PC-3 (cell line): ENCODE measurements around the gene TRIM14. TPM values are rescaled to one million over a fixed set of nuclear protein-coding genes. Genes with fewer than 3 reads are reported as not detected.

Experiments
- ATAC-seq: fragments of 200-7000 bp; cut with Tn5 transposase; 2 replicates; pipeline ENCODE4 v1.9.1; 2020; ENCODE audit warnings: mild to moderate bottlenecking, moderate library complexity
- BruUV-seq: library from RNA; stranded (reverse); fragments of 400-500 nt; replicated peaks from 2 replicates; lab custom pipeline; 2021; lab: Mats Ljungman, UMichigan
- CTCF ChIA-PET: fragments of 300-600 bp; sonication (Branson Sonifier 250); formaldehyde crosslinking; loops from one replicate; lab custom pipeline; 2022; ENCODE audit warnings: antibody characterized with exemption; lab: Charles Lee
- POLR2A ChIA-PET: fragments of 300-600 bp; sonication (Branson Sonifier 250); formaldehyde crosslinking; loops from one replicate; lab custom pipeline; 2022; ENCODE audit warnings: antibody characterized with exemption; ENCODE audit not compliant: unreplicated experiment; lab: Charles Lee
- DNase-seq: peaks from one replicate; pipeline ENCODE4 v3.0.0-alpha.2; 2015
- H2AFZ ChIP-seq: fragments of 300-600 bp; sonication (generic); 2 replicates; pipeline ENCODE4 v1.6.0; 2016; ENCODE audit warnings: antibody characterized with exemption, low read length
- H3F3A ChIP-seq: fragments of 300-600 bp; sonication (generic); one replicate; pipeline ENCODE4 v1.6.0; 2017; ENCODE audit warnings: antibody characterized with exemption, low read length, control low read depth, mild to moderate bottlenecking; ENCODE audit not compliant: unreplicated experiment
- H3K27ac ChIP-seq: fragments of 300-600 bp; sonication (generic); 2 replicates; pipeline ENCODE4 v1.5.1; 2016; ENCODE audit warnings: mild to moderate bottlenecking, low read length
- H3K27me3 ChIP-seq: fragments of 300-600 bp; sonication (generic); 2 replicates; pipeline ENCODE4 v1.6.1; 2016; ENCODE audit warnings: low read length, mixed read lengths
- H3K36me3 ChIP-seq: fragments of 300-600 bp; sonication (generic); 2 replicates; pipeline ENCODE4 v1.6.1; 2016; ENCODE audit warnings: low read depth, mixed run types, low read length, mixed read lengths
- H3K4me1 ChIP-seq: fragments of 300-600 bp; sonication (generic); 2 replicates; pipeline ENCODE4 v1.5.1; 2016; ENCODE audit warnings: low read length; ENCODE audit not compliant: insufficient read depth
- H3K4me2 ChIP-seq: fragments of 300-600 bp; sonication (generic); 2 replicates; pipeline ENCODE4 v1.6.0; 2016; ENCODE audit warnings: low read length
- H3K4me3 ChIP-seq: fragments of 300-600 bp; sonication (generic); 2 replicates; pipeline ENCODE4 v1.5.1; 2016; ENCODE audit warnings: mild to moderate bottlenecking, low read length, mixed read lengths
- H3K79me2 ChIP-seq: fragments of 300-600 bp; sonication (generic); 2 replicates; pipeline ENCODE4 v1.6.1; 2017; ENCODE audit warnings: low read length, mixed read lengths
- H3K9ac ChIP-seq: fragments of 300-600 bp; sonication (generic); 2 replicates; pipeline ENCODE4 v1.6.0; 2016; ENCODE audit warnings: mild to moderate bottlenecking, low read length
- H3K9me2 ChIP-seq: fragments of 300-600 bp; sonication (generic); replicated peaks from 2 replicates; pipeline ENCODE4 v1.6.1; 2016; ENCODE audit warnings: mixed run types, low read length, mixed read lengths
- H3K9me3 ChIP-seq: fragments of 300-600 bp; sonication (generic); 2 replicates; pipeline ENCODE4 v1.6.1; 2016; ENCODE audit warnings: low read length, mixed read lengths
- H4K20me1 ChIP-seq: fragments of 300-600 bp; sonication (generic); 2 replicates; pipeline ENCODE4 v1.6.1; 2016; ENCODE audit warnings: low read length, mixed read lengths
- EZH2 ChIP-seq: fragments of 300-600 bp; sonication (generic); IDR thresholded peaks from one replicate; pipeline ENCODE4 v1.6.1; 2017; ENCODE audit warnings: antibody characterized with exemption, mild to moderate bottlenecking, low read length; ENCODE audit not compliant: unreplicated experiment
- EZH2phosphoT487 ChIP-seq: fragments of 300-600 bp; sonication (generic); IDR thresholded peaks from 2 replicates; pipeline ENCODE4 v1.6.1; 2018; ENCODE audit warnings: mild to moderate bottlenecking, antibody characterized with exemption, low read length, borderline replicate concordance
- intact Hi-C: fragments of 100-400 bp; cut with micrococcal nuclease; formaldehyde crosslinking; loops from 2 replicates; pipeline ENCODE4 v1.9.0; 2023
- total RNA-seq: library from RNA; depleted of rRNA; stranded (reverse); fragments of >200 nt; gene quantifications from 2 replicates; pipeline ENCODE4 v1.2.3, GENCODE V29; 2014
- TF ChIP-seq, protein P1 (sequence below): fragments of 300-600 bp; sonication (generic); conservative IDR thresholded peaks from 2 replicates; pipeline ENCODE4 v1.5.1; 2017; ENCODE audit warnings: antibody characterized with exemption, low read depth, mild to moderate bottlenecking, low read length

TRIM14 gene
- total RNA-seq, 1 experiment from 2014 or later, result 11.2 TPM

DNA sequence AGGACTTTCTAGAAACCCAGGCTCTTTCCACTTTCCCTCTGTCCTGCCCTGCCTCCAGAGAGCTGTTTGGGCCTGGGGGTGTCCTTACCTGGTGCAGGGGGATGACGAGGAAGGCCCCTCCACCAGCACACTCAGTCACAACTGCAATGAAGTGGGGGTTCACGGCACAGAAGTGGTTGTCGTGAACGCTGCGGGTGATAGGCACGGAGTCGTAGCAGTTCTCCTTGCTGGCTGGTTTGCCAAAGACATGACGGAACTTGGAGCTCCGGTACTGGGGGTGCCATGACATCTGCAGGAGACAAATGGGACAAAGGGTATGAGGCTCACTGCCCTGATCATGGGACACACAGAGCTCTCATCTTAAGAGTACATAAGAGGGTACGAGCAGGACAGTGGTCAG, 38.4 kb upstream of the TRIM14 start:
- POLR2A ChIA-PET, result no interaction called here
- no peaks in the 10 kb centered on the region for H3K79me2 ChIP-seq
- CTCF ChIA-PET, result no interaction called here

DNA sequence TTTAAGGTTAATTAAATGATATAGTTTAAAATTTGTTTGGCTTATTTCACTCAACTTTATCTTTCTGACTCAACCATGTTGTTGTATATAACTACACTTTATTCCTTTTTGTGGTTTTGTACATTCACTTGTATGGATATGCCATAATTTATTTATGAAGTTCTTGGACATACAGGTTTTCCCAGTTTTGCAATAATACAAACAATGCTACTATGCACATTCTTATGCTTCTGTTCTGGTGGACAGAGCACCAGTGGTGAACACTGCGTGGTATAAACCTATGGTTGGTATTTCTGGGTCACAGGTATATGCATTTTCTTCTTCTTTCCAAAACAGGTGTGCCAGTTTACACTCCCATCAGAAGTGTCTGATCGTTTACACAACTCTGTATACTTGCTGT, 35.7 kb upstream of the TRIM14 start:
- Histone ChIP-seq H3K79me2 (no peaks in the 10 kb centered on the region), H3K27me3 (no peaks in the 10 kb centered on the region), H3K4me2 (peak overlapping the region; percentile 59), H2AFZ (no peak overlapping the region), H3K9ac (no peak overlapping the region), H3F3A (no peaks in the 10 kb centered on the region), H3K4me3 (no peak overlapping the region), H3K9me2 (no peaks in the 10 kb centered on the region), H3K4me1 (peaks cover 34% of the 10 kb centered on the region), H4K20me1 (no peaks in the 10 kb centered on the region), H3K9me3 (no peaks in the 10 kb centered on the region), H3K36me3 (no peaks in the 10 kb centered on the region), H3K27ac (no peak overlapping the region)
- ChIA-PET POLR2A (no interaction called here), CTCF (no interaction called here)
- no peak for TF ChIP-seq EZH2phosphoT487
- TF ChIP-seq, protein P1, sequence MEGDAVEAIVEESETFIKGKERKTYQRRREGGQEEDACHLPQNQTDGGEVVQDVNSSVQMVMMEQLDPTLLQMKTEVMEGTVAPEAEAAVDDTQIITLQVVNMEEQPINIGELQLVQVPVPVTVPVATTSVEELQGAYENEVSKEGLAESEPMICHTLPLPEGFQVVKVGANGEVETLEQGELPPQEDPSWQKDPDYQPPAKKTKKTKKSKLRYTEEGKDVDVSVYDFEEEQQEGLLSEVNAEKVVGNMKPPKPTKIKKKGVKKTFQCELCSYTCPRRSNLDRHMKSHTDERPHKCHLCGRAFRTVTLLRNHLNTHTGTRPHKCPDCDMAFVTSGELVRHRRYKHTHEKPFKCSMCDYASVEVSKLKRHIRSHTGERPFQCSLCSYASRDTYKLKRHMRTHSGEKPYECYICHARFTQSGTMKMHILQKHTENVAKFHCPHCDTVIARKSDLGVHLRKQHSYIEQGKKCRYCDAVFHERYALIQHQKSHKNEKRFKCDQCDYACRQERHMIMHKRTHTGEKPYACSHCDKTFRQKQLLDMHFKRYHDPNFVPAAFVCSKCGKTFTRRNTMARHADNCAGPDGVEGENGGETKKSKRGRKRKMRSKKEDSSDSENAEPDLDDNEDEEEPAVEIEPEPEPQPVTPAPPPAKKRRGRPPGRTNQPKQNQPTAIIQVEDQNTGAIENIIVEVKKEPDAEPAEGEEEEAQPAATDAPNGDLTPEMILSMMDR, result no peak
- no peak for TF ChIP-seq EZH2
- DNase-seq (peak; percentile 82), ATAC-seq (peak; percentile 34; the same call in 1 of the 2 replicates)
- intact Hi-C loops, result loop anchor here (5.0 kb wide), 1 partner anchor 32 kb away; no protein-coding TSS in a partner anchor
- BruUV-seq, result no TSS peak

More for the DNA sequence above, 38.4 kb upstream of the TRIM14 start:
- Histone ChIP-seq H2AFZ (no peak overlapping the region), H3K27ac (peak overlapping the region; percentile 8; the same call in 1 of the 2 replicates), H3K9me2 (no peaks in the 10 kb centered on the region), H3K4me3 (no peak overlapping the region), H3K4me1 (peaks cover 34% of the 10 kb centered on the region), H3K9me3 (no peaks in the 10 kb centered on the region), H3F3A (no peaks in the 10 kb centered on the region), H4K20me1 (no peaks in the 10 kb centered on the region), H3K4me2 (peak overlapping the region; percentile 17; the same call in 1 of the 2 replicates), H3K9ac (no peak overlapping the region), H3K36me3 (no peaks in the 10 kb centered on the region), H3K27me3 (no peaks in the 10 kb centered on the region)
- BruUV-seq, result no TSS peak
- intact Hi-C loops, result loop anchor here (5.0 kb wide), 1 partner anchor 35 kb away; no protein-coding TSS in a partner anchor
- DNase-seq, result no peak
- no peak for ATAC-seq
- TF ChIP-seq EZH2 (no peak), EZH2phosphoT487 (no peak)
- TF ChIP-seq, protein P1, result no peak

DNA sequence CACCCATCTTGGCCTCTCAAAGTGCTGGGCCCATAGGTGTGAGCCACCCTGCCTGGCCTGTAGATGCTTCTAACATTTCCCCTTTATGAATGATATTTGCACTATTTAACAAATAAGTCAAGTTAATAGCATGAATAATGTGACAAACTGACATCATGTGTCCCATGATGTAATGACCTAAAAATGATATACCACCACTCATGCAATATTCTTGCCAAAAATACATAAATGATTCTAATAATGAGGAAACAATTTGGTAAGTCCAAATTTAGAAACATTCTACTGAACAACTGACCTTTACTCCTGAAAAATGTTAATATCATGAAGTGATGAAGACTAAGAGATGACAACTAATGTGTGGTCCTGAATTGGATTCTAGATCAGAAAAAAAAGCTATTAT, 33.5 kb upstream of the TRIM14 start:
- Histone ChIP-seq H3F3A (no peaks in the 10 kb centered on the region), H3K4me1 (peaks cover 21% of the 10 kb centered on the region), H3K9me2 (no peaks in the 10 kb centered on the region), H3K4me2 (no peak overlapping the region), H3K9me3 (no peaks in the 10 kb centered on the region), H3K9ac (no peak overlapping the region), H2AFZ (no peak overlapping the region), H3K79me2 (no peaks in the 10 kb centered on the region), H4K20me1 (no peaks in the 10 kb centered on the region), H3K27ac (no peak overlapping the region), H3K4me3 (no peak overlapping the region), H3K36me3 (no peaks in the 10 kb centered on the region), H3K27me3 (no peaks in the 10 kb centered on the region)
- TF ChIP-seq, protein P1, result no peak
- no peak for TF ChIP-seq EZH2
- TF ChIP-seq EZH2phosphoT487, result no peak
- ChIA-PET CTCF (no interaction called here), POLR2A (no interaction called here)
- no TSS peak for BruUV-seq
- intact Hi-C loops, result no loop called here
- no peak for ATAC-seq
- DNase-seq, result no peak
